IMR-90 (cell line): ENCODE measurements around the gene SLC2A6.

ENCODE experiments used
- CEBPB ChIP-seq: IDR thresholded peaks from 2 replicates; pipeline ENCODE4 v1.6.1; 2012; ENCODE audit warnings: low read depth, low read length, improper control_type of control experiment
- CHD1 ChIP-seq: IDR thresholded peaks from 2 replicates; pipeline ENCODE4 v1.6.1; 2012; ENCODE audit warnings: low read depth, low read length, improper control_type of control experiment
- CTCF ChIP-seq: conservative IDR thresholded peaks from 2 replicates; pipeline ENCODE4 v1.5.1; 2012; ENCODE audit warnings: mild to moderate bottlenecking, low read depth, low read length, improper control_type of control experiment
- ELK1 ChIP-seq: fragments of 150-350 bp; IDR thresholded peaks from 2 replicates; pipeline ENCODE4 v1.6.1; 2016; ENCODE audit warnings: low read depth, mild to moderate bottlenecking, low read length, moderate library complexity, borderline replicate concordance
- FOS ChIP-seq: fragments of 150-350 bp; IDR thresholded peaks from 2 replicates; pipeline ENCODE4 v1.6.1; 2016; ENCODE audit warnings: low read depth, low read length
- MAFK ChIP-seq: IDR thresholded peaks from 2 replicates; pipeline ENCODE4 v1.6.1; 2012; ENCODE audit warnings: low read depth, low read length, improper control_type of control experiment
- MAZ ChIP-seq: IDR thresholded peaks from 2 replicates; pipeline ENCODE4 v1.6.1; 2012; ENCODE audit warnings: low read depth, mild to moderate bottlenecking, low read length, improper control_type of control experiment, moderate library complexity, borderline replicate concordance
- POLR2A ChIP-seq: IDR thresholded peaks from 2 replicates; pipeline ENCODE4 v1.6.1; 2012; ENCODE audit warnings: mild to moderate bottlenecking, low read depth, low read length
- RAD21 ChIP-seq: IDR thresholded peaks from 2 replicates; pipeline ENCODE4 v1.6.1; 2012; ENCODE audit warnings: low read length, improper control_type of control experiment
- RFX5 ChIP-seq: IDR thresholded peaks from 2 replicates; pipeline ENCODE4 v1.8.0; 2012; ENCODE audit warnings: low read depth, mild to moderate bottlenecking, low read length, moderate library complexity
- USF2 ChIP-seq: fragments of 150-350 bp; IDR thresholded peaks from 2 replicates; pipeline ENCODE4 v1.6.1; 2017; ENCODE audit warnings: mild to moderate bottlenecking, antibody characterized with exemption, low read length, low read depth

- TF ChIP-seq RAD21 (no peak), POLR2A (no peak), CTCF (no peak), MAZ (no peak), CEBPB (no peak), ELK1 (no peak), MAFK (no peak), RFX5 (no peak), FOS (no peak), USF2 (no peak), CHD1 (no peak)
Measured at GRCh38 chr9:133499892-133500270, 21.0 kb upstream of the SLC2A6 start.
